Type B pancreatic cell (in vitro differentiated cells): ENCODE measurements around the gene TREML1. TPM values are rescaled to one million over a fixed set of nuclear protein-coding genes. Genes with fewer than 3 reads are reported as not detected.
"Not testable (repeated sequence)": the region's sequence is repeated elsewhere in the genome, so short reads cannot be mapped to it uniquely, and the experiment has no call there.

Experiments used
- DNase-seq: peaks from one replicate; pipeline ENCODE4 v3.0.0; 2021; ENCODE audit warnings: mixed read lengths; ENCODE audit not compliant: unreplicated experiment; ENCODE audit errors: extremely low spot score
- H3K27ac Mint-ChIP-seq: 2 replicates; pipeline ENCODE4 v1.8.0; 2021; ENCODE audit warnings: mild to moderate bottlenecking, mixed read lengths
- H3K27me3 Mint-ChIP-seq: 2 replicates; pipeline ENCODE4 v1.8.0; 2021; ENCODE audit warnings: mixed read lengths
- H3K36me3 Mint-ChIP-seq: 2 replicates; pipeline ENCODE4 v1.8.0; 2021; ENCODE audit warnings: mixed read lengths
- H3K4me1 Mint-ChIP-seq: one replicate; pipeline ENCODE4 v1.8.0; 2021; ENCODE audit warnings: mixed read lengths; ENCODE audit not compliant: unreplicated experiment
- H3K4me3 Mint-ChIP-seq: 2 replicates; pipeline ENCODE4 v1.8.0; 2021; ENCODE audit warnings: mild to moderate bottlenecking, mixed read lengths
- H3K9me3 Mint-ChIP-seq: 2 replicates; pipeline ENCODE4 v1.8.0; 2021; ENCODE audit warnings: mixed read lengths
- total RNA-seq: library from RNA; stranded (reverse); gene quantifications from 2 replicates; pipeline ENCODE4 v1.2.1, GENCODE V29; 2021; ENCODE audit warnings: low replicate concordance
- TF ChIP-seq, protein P1 (sequence below): fragments of 200-600 bp; sonication (generic); conservative IDR thresholded peaks from 2 replicates; pipeline ENCODE4 v1.5.0; 2021; ENCODE audit warnings: antibody characterized with exemption, mild to moderate bottlenecking

TREML1 gene
- total RNA-seq, 1 donor from 2014 or later = not detected

DNA sequence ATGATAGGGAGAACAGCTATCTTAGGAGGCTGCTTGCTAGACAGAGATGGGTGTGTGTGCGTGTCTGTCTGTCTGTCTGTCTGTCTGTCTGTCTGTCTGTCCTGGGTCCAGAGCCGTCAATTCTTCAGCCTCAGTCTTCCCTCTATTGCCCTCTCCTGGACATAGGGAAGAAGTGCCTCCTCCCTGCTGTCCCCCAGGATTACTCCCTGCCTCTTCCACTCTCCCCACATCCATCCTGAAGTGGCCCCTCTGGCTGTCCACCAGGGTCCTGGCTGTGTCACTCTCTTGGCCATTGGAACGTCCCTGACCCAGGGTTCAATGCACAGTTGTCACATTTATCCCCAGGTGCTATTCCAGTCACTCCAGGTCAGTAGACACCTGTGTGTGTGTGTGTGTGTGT, 36.6 kb upstream of the TREML1 start:
- Mint-ChIP-seq H3K27me3 (peaks cover 34% of the 10 kb centered on the region), H3K9me3 (peaks cover 4% of the 10 kb centered on the region), H3K4me3 (no peak overlapping the region), H3K36me3 (no peaks in the 10 kb centered on the region), H3K27ac (no peak overlapping the region), H3K4me1 (no peaks in the 10 kb centered on the region)
- no peak for DNase-seq
- TF ChIP-seq, protein P1, sequence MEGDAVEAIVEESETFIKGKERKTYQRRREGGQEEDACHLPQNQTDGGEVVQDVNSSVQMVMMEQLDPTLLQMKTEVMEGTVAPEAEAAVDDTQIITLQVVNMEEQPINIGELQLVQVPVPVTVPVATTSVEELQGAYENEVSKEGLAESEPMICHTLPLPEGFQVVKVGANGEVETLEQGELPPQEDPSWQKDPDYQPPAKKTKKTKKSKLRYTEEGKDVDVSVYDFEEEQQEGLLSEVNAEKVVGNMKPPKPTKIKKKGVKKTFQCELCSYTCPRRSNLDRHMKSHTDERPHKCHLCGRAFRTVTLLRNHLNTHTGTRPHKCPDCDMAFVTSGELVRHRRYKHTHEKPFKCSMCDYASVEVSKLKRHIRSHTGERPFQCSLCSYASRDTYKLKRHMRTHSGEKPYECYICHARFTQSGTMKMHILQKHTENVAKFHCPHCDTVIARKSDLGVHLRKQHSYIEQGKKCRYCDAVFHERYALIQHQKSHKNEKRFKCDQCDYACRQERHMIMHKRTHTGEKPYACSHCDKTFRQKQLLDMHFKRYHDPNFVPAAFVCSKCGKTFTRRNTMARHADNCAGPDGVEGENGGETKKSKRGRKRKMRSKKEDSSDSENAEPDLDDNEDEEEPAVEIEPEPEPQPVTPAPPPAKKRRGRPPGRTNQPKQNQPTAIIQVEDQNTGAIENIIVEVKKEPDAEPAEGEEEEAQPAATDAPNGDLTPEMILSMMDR = no peak

DNA sequence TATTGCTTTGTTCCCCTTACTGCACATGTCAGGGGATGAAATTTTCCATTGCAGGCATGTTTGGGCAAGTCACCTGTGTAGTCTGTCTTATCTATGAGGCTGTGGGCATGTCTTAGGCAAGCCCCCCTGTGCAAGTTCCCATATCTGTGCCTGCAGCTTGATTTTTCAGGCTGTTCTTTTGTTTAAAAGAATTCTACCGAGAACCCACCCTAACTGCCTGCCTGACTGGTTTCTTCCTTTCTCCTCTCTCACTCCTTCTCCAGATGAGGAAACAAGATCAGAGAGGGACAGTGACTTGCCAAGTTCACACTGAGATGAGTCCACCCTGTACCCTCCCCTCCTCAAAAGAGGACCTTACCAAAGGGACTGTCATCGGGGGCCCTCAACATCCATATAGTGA, 35.8 kb upstream of the TREML1 start:
- H3K4me3 Mint-ChIP-seq = no peak overlapping the region
- no peaks in the 10 kb centered on the region for H3K4me1 Mint-ChIP-seq
- no peak for DNase-seq
- peaks cover 4% of the 10 kb centered on the region for H3K9me3 Mint-ChIP-seq
- H3K27ac Mint-ChIP-seq = no peak overlapping the region
- no peaks in the 10 kb centered on the region for H3K36me3 Mint-ChIP-seq
- TF ChIP-seq, protein P1 = no peak
- H3K27me3 Mint-ChIP-seq = peaks cover 29% of the 10 kb centered on the region

DNA sequence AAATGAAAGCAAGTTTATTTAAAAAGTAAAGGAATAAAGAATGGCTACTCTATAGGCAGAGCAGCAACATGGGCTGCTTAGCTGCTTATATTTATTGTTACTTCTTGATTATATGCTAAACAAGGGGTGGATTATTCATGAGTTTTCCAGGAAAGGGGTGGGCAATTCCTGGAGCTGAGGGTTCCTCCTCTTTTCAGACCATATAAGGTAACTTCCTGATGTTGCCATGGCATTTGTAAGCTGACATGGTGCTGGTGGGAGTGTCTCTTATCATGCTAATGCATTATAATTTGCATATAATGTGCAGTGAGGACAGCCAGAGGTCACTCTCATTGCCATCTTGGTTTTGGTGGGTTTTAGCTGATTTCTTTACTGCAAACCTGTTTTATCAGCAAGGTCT, 34.9 kb upstream of the TREML1 start:
- not testable (repeated sequence) for H3K4me3 Mint-ChIP-seq, H3K9me3 Mint-ChIP-seq, H3K4me1 Mint-ChIP-seq, H3K36me3 Mint-ChIP-seq, DNase-seq, H3K27ac Mint-ChIP-seq
- H3K27me3 Mint-ChIP-seq = peaks cover 22% of the 10 kb centered on the region

DNA sequence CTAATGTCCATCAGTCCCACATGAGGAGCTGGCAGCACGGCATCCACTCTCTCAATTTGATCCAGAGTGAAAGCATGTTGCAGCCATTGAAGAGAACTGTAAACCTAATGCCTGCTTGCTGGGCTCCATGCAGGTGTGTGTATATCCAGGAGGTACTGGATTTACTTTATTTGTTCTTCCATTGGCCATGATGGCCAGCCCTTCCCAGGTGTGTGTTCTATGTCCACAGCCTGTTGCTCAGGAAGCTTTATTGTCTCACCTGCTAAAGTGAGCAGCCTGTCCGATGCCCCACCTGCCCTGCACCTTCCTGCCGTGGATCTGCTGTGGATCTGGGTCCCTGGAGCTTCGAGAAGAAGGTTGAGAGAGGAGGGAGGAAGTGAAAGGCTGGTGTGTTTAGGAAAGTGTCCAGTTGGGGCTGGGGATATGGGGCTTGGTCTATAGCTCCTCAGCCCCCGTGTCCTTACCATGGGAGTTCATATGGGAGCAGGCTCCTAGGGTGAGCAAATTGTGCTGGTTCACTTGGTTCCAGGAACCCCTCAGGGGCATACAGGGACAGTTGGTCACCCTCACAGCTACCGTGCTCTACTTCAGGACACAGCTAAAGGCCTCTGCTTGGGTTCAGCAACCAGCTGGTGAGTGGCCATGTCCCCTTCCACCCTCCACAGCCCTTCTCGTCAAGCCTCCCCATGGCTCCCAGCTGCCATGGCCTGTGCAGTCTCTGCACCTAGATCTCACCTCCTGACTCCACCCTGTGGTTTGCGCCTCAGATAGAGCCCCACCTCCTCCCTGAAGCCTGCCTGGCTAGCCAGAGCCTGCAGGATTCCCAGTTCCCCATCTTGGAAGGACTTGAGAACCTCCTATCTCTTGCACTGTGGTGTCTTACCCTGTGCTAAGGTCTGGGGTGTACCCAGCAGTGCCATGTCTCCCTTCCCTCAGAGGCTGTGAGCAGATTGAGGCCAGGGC, 34.1 kb upstream of the TREML1 start:
- H3K36me3 Mint-ChIP-seq = no peaks in the 10 kb centered on the region
- TF ChIP-seq, protein P1 = no peak
- DNase-seq = no peak
- no peak overlapping the region for H3K4me3 Mint-ChIP-seq
- H3K27me3 Mint-ChIP-seq = peaks cover 18% of the 10 kb centered on the region
- no peaks in the 10 kb centered on the region for H3K4me1 Mint-ChIP-seq
- H3K27ac Mint-ChIP-seq = no peak overlapping the region
- H3K9me3 Mint-ChIP-seq = peaks cover 4% of the 10 kb centered on the region

DNA sequence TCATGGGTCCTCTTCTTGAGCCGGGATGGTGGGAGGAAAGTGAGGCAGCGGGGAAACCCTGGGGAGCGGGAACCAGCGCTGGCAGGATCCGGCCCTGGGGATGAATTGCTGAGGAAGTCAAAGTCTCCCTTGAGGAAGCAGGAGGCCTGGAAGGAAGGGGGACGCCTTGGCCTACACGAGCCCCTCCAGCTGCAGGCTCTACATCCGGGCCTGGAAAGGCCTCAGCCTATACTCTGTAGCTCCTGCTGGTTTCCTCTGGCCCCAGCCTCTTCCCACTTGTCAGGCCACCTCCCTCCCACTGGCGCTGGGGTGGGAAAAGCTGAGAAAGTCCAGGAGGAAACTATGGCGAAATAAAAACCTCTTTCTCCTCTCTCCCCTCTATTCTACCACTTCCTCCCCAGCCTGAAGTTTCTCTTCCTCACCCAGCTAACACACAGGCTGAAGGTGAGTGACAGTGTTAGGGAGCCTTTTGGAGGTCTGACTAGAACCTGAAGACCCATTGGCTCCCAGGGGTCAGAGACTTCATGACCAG, 31.9 kb upstream of the TREML1 start:
- Mint-ChIP-seq H3K4me3 (no peak overlapping the region), H3K36me3 (no peaks in the 10 kb centered on the region), H3K27ac (no peak overlapping the region), H3K9me3 (peaks cover 4% of the 10 kb centered on the region), H3K4me1 (no peaks in the 10 kb centered on the region), H3K27me3 (peaks cover 16% of the 10 kb centered on the region)
- TF ChIP-seq, protein P1 = no peak
- no peak for DNase-seq

DNA sequence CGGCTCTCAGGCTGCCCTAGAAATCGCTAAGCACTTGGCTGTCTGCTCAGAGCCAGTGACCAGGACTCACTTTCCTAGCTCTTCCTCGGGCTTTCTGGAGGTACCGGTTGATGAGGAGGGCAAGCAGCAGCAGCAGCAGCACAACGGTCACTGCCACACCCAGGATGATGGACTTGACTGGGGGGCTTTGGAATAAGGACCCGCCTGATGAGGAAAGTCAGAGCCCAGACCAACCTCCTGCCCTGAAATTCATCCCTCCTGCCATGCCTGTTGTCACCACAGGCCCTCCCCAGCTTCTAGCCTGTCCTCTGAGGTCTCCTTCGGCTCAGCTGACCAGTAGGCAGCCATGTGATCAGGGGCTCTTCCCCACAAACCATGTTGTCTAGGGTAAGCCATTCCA, 30.6 kb upstream of the TREML1 start:
- Mint-ChIP-seq H3K4me3 (no peak overlapping the region), H3K4me1 (no peaks in the 10 kb centered on the region), H3K27ac (no peak overlapping the region), H3K36me3 (no peaks in the 10 kb centered on the region), H3K9me3 (peaks cover 4% of the 10 kb centered on the region), H3K27me3 (peaks cover 16% of the 10 kb centered on the region)
- no peak for DNase-seq
- TF ChIP-seq, protein P1 = no peak
